Ramos (cell line): ENCODE measurements around the gene TMEM222.

Experiments
- in situ Hi-C: fragments of 300-500 bp; cut with MboI; formaldehyde crosslinking; loops from one replicate; pipeline ENCODE4 v1.14.3; 2022; ENCODE audit warnings: low sequenced_read_pairs; ENCODE audit not compliant: unreplicated experiment

Gene TMEM222

DNA sequence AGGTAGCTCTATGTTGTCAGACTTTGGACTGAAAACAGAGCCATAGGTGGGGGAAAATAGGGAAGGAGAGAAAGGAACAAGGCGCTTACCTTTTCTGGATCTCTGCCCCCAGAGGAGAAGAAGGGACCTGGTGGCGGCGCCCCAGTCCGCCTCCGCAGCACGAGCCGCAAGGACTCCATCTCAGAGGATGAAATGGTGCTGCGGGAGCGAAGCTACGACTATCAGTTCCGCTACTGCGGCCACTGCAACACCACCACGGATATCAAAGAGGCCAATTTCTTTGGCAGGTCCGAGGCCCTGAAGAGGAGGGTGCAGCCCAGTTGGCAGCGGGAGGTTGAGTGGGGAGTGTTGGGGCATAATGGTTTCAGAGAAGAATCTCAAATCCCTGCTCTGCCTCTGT lies 18.5 kb upstream of the TMEM222 start:
- in situ Hi-C loops, result loop anchor here (5.0 kb wide), 2 partner anchors 84 to 304 kb away; no protein-coding TSS in a partner anchor

- in situ Hi-C loops, result no loop called here
Observed at GRCh38 chr1:27306071-27306470, 15.9 kb upstream of the TMEM222 start.

- in situ Hi-C loops, result no loop called here
Observed at GRCh38 chr1:27306892-27307761, 14.8 kb upstream of the TMEM222 start.

GRCh38 chr1:27307874-27308598 lies 13.9 kb upstream of the TMEM222 start:
- in situ Hi-C loops, result no loop called here

- in situ Hi-C loops, result no loop called here
Observed at GRCh38 chr1:27314169-27314568, 7.8 kb upstream of the TMEM222 start.

DNA sequence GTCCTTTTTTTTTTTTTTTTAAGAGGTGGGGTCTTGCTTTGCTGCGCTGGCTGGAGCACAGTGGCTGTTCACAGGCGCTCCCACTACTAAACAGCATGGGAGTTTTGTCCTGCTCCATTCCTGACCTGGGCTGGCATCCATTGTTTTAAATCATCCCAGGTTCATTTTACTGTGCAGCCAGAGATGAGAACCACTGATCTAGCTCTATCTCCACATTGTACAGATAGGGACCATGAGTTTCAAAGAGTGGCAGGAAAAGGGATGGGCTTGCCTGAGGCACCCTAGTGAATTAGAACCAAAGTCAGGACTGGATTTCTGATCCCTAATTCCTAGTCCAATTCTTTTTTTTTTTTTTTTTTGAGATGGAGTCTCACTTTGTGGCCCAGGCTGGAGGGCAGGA lies 7.2 kb upstream of the TMEM222 start:
- in situ Hi-C loops, result no loop called here

GRCh38 chr1:27316860-27317259 lies 5.1 kb upstream of the TMEM222 start:
- in situ Hi-C loops, result no loop called here

GRCh38 chr1:27318136-27318535 lies 3.8 kb upstream of the TMEM222 start:
- in situ Hi-C loops, result no loop called here

GRCh38 chr1:27318596-27318995 lies 3.4 kb upstream of the TMEM222 start:
- in situ Hi-C loops, result no loop called here

DNA sequence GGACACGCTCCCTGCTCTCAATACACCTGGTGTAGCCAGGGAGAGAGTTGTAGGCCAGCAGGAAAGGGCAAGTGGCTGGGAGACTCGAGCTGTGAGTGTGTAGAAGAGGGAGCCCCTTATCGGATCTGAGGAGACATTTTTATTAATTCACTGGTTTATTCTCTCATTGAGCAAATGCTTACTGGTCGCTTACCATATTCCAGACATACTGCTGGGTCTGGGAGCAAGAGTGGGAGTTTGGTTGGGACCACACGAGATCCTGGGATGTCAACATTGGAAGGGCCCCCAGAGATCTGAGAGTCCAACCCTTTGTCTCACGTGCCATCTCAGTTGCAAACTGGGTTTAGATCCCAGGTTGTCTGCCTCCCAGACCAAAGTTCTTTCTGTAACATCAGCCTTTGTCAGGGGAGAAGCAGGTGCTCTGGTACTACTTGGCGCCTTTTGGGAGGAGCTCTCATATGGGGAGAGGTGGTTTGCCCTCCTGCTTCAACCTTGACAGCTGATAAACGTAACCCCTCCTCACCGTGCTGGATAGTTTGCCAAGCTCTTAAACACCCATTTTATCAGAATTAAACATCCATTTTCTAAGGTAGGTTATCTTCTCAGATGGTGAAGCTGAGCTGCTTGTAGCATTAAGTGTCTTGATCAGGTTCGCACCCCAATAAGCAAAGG lies 742 bp downstream of the TMEM222 start:
- in situ Hi-C loops, result no loop called here

GRCh38 chr1:27325286-27325685 lies 3.3 kb downstream of the TMEM222 start:
- in situ Hi-C loops, result no loop called here

DNA sequence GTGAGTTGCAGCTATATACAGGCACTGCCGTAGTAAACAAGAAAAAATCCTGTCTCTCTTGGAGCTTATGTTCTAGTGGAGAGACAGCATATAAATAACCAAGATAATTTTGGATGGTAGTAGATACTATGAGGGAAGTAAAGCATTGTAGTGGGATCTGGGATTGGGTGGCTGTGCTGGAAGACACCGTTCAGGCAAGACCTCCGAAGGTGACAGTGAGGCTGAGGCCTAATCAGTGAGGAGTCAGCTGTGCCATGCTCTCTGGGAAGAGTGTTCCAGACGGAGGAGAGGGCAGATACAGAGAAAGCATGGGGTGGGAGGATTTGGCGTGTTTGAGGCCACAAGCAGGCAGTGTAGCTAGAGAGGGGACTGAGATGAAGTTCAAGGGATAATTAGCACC lies 6.0 kb downstream of the TMEM222 start:
- in situ Hi-C loops, result no loop called here

DNA sequence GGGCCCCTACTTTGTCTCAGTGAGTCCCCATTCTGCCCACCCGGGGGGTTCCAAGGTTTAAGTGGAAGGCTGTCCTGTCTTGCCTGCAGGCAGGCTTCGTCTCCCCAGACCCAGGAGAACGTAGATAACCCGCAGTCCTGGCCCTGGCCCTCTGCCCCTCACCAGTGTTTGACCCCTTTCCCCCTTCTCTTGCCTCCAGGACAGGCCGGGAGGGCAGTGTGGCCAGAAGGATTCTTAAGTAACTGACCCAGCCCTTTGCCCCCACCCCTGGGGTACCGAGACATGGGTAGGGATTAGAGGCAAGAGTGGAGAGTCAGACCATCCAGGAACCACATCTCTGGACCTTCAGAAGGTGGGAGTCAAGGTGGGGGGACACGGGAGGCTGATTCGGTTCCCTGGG lies 8.8 kb downstream of the TMEM222 start:
- in situ Hi-C loops, result no loop called here

GRCh38 chr1:27331426-27331825 lies 9.5 kb downstream of the TMEM222 start:
- in situ Hi-C loops, result no loop called here

DNA sequence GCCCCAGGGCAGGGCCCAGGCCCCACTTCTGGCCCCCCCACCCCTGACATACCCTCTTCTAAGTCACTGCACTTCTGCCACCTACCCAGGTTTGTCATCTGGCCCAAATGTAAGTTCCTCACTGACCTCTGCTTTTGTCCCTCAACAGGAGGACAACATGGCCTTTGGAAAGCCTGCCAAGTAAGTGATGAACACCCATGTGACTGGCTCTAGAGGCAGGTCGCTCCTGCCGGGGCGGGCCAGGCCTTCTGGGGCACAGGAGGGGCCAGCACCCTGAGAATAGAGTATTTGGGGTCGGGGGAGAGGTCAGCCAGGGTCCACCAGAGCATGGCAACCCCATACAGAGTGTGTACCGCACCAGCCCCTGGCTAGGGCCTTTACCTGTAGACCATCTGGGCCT lies 10.0 kb downstream of the TMEM222 start:
- in situ Hi-C loops, result no loop called here

DNA sequence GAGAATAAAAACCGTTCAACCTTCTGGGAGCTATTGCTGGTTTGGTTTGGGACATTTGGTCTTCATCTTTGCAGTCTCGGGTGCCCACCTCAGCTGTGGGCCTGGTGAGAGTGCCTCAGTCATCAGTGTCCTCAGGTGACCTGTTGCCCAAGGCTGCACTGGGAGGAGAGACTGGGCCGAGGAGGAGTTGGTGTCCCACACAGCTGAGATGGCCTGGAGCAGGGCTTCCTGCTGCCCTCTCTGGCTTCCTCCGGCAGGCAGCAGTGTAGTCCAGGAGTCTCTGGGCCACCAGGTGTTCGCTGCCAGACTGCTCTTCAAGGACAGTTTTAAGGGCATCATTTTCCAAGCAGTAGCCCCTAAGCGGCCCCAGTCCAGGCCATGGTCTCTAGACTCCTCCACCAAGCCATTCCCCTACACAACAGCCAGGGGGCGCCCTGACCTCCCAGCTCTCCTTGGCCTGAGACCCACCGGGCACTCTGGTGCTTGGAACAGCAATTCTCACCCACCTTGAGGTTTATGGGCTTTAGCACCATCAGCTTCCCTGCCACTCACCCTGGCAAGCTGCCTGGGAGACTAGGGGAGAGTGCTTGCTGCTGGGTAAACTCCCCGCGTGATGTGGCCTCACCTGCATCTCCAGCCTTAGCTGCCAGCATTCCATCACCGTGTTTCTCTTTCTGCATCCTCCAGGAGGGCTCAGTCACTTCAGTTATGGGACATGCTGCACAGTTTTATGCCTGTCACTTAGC lies 10.7 kb downstream of the TMEM222 start:
- in situ Hi-C loops, result no loop called here

- in situ Hi-C loops, result no loop called here
Observed at GRCh38 chr1:27333717-27334279, 11.8 kb downstream of the TMEM222 start.

DNA sequence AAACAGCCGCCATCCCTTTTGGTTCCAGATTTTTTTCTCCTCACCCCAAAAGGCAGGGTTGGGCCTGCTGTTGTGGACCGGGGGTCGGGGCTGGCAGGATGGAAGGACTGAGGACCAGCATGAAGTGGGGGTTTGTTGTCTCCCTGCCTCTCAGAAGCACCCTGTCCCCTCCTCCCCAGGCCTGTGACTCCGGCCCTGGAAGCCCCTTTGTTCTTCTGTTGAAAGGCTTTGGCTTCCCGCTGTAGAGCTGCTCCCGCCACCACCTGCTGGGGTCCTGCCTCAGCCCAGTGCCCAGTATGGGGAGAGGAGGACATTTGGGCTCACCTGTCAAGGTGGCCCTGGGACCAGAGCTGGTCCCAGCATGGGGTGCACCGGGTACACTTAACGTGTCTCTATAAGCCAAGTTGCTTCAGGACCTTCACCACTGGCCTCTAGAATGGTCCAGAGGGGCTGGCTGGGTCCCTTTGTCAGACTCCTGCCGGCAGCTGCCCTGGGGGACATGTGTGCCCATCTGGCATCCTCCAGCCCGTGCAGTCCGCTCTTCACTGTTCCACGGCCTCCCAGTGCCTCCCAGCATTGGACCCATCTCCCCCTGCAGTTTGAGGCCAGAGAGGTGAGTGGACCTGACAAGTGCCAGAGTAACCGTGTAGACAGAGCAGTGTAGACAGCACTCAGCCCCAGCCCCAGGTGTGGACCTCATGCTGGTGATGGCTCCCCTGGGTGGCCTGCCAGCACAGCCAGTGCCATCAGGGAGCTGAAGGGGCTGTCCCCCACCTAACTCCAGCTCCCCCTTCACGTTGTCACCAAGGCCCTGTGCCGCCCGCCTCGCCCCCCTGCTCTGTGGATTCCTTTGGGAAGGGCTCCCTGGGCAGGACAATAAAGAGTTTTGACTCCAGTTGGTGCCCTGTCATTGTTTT lies 13.8 kb downstream of the TMEM222 start:
- in situ Hi-C loops, result no loop called here

GRCh38 chr1:27336756-27337155 lies 14.8 kb downstream of the TMEM222 start:
- in situ Hi-C loops, result no loop called here
